Naive B cell (primary cell): ENCODE measurements around the gene GSK3A. TPM values are rescaled to one million over a fixed set of nuclear protein-coding genes. Genes with fewer than 3 reads are reported as not detected.

Source experiments
- ATAC-seq, 2 donors: fragments of 150-1000 bp; cut with Tn5 transposase; 2 replicates each; pipeline ENCODE4 v1.10.0; 2021; ENCODE audit warnings: low read depth in 2 of 2, mild to moderate bottlenecking in 2 of 2, moderate library complexity in 2 of 2
- DNase-seq: peaks from one replicate; pipeline ENCODE4 v3.0.0; 2022
- H3K27ac Mint-ChIP-seq, 6 donors: one replicate each; pipeline ENCODE4 v1.8.0; 2020 to 2022; ENCODE audit warnings: mild to moderate bottlenecking in 6 of 6, mixed read lengths in 6 of 6, moderate library complexity in 5 of 6, inconsistent platforms in 2 of 6
- H3K27me3 Mint-ChIP-seq, 3 donors: one replicate each; pipeline ENCODE4 v1.8.0; 2021 to 2022; ENCODE audit warnings: mixed read lengths in 3 of 3, mild to moderate bottlenecking in 1 of 3
- H3K36me3 Mint-ChIP-seq, 2 donors: one replicate each; pipeline ENCODE4 v1.8.0; 2020 to 2022; ENCODE audit warnings: mixed read lengths in 2 of 2, inconsistent platforms in 1 of 2, mild to moderate bottlenecking in 1 of 2
- H3K4me1 Mint-ChIP-seq, 3 donors: one replicate each; pipeline ENCODE4 v1.8.0; 2020 to 2022; ENCODE audit warnings: mixed read lengths in 3 of 3, inconsistent platforms in 1 of 3, mild to moderate bottlenecking in 1 of 3, moderate library complexity in 1 of 3
- H3K4me3 Mint-ChIP-seq, 8 donors: one replicate each; pipeline ENCODE4 v1.8.0; 2020 to 2022; ENCODE audit warnings: mild to moderate bottlenecking in 8 of 8, mixed read lengths in 8 of 8, moderate library complexity in 8 of 8, inconsistent platforms in 2 of 8
- H3K9me3 Mint-ChIP-seq, 7 donors: one replicate each; pipeline ENCODE4 v1.8.0; 2020 to 2022; ENCODE audit warnings: mixed read lengths in 7 of 7, mild to moderate bottlenecking in 5 of 7, inconsistent platforms in 2 of 7, moderate library complexity in 1 of 7
- polyA plus RNA-seq, 6 donors: library from polyadenylated mRNA; unstranded; fragments of 300-500 nt; fragmentation: Illumina TruSeq; gene quantifications; one replicate each; pipeline ENCODE4 v1.2.3, GENCODE V29; 2021; ENCODE audit warnings: low read depth in 6 of 6

Gene GSK3A
- polyA plus RNA-seq, 6 donors from 2014 or later, result 11.7 to 30.9 (median 18.3) TPM

- Mint-ChIP-seq H3K27ac (peak overlapping the region; percentile 61 to 99 (median 96)), H3K9me3 (no peaks in the 10 kb centered on the region), H3K4me3 (peak overlapping the region; percentile 61 to 92 (median 87)), H3K4me1 (peaks cover 75 to 90% (median 77%) of the 10 kb centered on the region in 3 donors), H3K36me3 (peaks cover 9 to 12% of the 10 kb centered on the region in 2 donors), H3K27me3 (no peaks in the 10 kb centered on the region)
- ATAC-seq (peak; percentile 36 to 44), DNase-seq (peak; percentile 77)
Measured at GRCh38 chr19:42198676-42199439, 43.5 kb downstream of the GSK3A start.

GRCh38 chr19:42197375-42197817, 45.0 kb downstream of the GSK3A start:
- peaks cover 0 to 3% (median 0%) of the 10 kb centered on the region in 7 donors for H3K9me3 Mint-ChIP-seq
- peak overlapping the region in 5 of 6 donors; percentile 38 to 92 (median 83) for H3K27ac Mint-ChIP-seq
- ATAC-seq (no peak), DNase-seq (no peak)
- peaks cover 63 to 77% (median 65%) of the 10 kb centered on the region in 3 donors for H3K4me1 Mint-ChIP-seq
- H3K36me3 Mint-ChIP-seq, result no peaks in the 10 kb centered on the region
- H3K4me3 Mint-ChIP-seq, result peak overlapping the region in 7 of 8 donors; percentile 9 to 74 (median 45)
- no peaks in the 10 kb centered on the region for H3K27me3 Mint-ChIP-seq

DNA sequence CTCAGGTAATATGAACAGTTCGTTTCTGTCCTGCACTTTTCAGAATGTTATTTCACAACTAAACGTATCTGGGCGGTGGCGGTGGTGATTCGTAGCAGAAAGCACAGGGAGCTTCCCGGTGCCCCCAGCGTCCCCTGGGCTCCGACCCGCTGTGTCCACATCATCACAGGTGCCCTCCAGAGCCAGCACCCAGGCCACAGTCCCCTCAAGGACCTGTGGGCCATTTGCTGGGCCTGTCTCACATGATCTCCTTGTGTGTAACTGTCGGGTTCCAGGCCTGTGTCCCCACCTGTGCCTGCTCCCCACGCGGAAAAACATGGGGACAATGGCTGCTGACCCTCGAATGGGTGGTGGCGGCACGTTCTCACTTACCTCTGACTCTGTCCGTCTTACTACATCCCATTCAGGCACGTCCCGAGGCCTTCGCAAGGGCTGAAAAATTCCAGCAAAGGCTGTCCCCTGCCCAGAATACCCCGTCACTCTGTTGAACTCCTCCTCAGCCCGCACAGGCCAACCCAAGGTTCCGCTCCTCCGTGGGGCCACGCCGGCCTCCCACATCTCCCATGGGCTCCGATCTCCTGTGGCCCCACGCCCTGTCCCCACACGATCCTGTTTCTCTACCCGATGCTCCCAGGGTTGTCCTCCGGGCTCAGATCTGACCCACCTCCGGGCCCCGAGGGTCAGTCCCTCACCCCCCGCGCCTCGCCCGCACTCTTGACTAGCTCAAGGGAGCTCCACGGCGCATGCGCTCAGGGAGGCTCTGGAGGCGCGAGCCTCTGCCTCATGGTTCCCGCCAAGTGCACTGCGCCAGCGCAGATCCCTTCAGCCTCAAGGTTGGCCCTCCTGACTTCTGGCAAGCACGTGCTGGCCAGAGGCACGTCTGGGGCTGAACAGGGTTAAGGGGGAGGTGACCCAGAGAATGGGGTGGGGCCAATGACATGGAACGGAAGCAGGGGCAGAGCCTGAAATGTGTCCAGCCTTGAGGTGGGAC, 46.1 kb downstream of the GSK3A start:
- Mint-ChIP-seq H3K36me3 (no peaks in the 10 kb centered on the region), H3K9me3 (peaks cover 0 to 3% (median 0%) of the 10 kb centered on the region in 7 donors), H3K4me1 (peaks cover 54 to 66% (median 57%) of the 10 kb centered on the region in 3 donors), H3K27ac (peak overlapping the region in 5 of 6 donors; percentile 47 to 90 (median 76)), H3K27me3 (no peaks in the 10 kb centered on the region), H3K4me3 (peak overlapping the region in 5 of 8 donors; percentile 2 to 57 (median 20))
- DNase-seq (no peak), ATAC-seq (no peak)

DNA sequence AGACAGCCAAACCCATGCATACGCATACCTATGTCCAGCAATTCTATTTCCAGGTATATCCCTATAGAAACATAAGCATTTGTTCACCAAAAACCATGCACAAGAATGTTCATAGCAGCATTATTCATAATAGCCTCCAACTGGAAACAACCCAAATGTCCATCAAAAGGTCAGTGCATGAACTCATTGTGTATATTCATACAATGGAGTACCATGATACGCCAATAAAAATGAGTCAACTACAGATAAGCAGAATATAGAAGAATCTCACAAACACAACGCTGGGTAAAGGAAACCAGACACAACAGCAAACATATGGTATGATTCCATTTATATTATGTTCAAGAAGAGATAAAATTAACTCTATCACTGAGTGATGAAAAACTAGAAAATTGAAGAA, 48.7 kb downstream of the GSK3A start:
- ATAC-seq (no peak), DNase-seq (no peak)
- Mint-ChIP-seq H3K27me3 (no peaks in the 10 kb centered on the region), H3K27ac (peak overlapping the region in 3 of 6 donors; percentile 9 to 52 (median 31)), H3K36me3 (no peaks in the 10 kb centered on the region), H3K9me3 (peaks cover 0 to 3% (median 0%) of the 10 kb centered on the region in 7 donors), H3K4me3 (peak overlapping the region in 2 of 8 donors; percentile 10 to 54), H3K4me1 (peaks cover 31 to 50% (median 45%) of the 10 kb centered on the region in 3 donors)

DNA sequence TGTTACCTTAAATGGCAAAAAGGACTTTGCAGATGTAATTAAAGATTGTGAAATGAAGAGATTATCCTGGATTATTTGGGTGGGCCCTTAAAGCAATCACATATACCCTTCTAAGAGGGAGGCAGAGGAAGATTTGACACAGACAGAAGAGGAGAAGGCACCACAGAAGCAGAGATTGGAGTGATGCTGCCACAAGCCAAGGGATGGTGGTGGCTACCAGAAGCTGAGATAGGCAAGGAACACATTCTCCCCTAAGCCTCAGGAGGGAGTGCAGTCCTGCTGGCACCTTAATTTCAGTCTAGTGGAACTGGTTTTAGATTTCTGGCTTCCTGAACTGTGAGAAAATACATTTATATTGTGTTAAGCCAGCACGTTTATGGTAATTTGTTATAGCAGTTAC, 49.1 kb downstream of the GSK3A start:
- no peaks in the 10 kb centered on the region for H3K27me3 Mint-ChIP-seq
- H3K9me3 Mint-ChIP-seq, result peaks cover 0 to 3% (median 0%) of the 10 kb centered on the region in 7 donors
- DNase-seq (no peak), ATAC-seq (no peak)
- no peak overlapping the region for H3K4me3 Mint-ChIP-seq
- no peaks in the 10 kb centered on the region for H3K36me3 Mint-ChIP-seq
- H3K27ac Mint-ChIP-seq, result no peak overlapping the region
- peaks cover 30 to 50% (median 44%) of the 10 kb centered on the region in 3 donors for H3K4me1 Mint-ChIP-seq

DNA sequence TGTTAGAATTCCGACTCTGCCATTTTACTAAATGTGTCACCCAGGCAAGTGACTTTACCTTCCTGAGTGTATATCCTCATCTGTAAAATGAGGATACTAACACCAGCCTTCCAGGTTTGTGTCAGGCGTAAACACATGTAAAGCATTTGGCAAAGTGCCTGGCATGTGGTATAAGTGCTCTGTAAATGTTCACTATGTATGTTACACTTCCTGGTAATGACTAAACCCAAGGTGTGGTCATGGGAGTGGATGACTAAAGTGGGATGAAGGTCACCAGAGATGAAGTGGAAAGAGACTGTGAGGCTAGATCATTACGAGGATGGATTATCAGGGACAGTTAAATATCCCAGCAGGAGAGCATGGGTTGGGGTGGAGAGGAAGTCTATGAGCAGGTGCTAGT, 50.5 kb downstream of the GSK3A start:
- H3K27me3 Mint-ChIP-seq, result no peaks in the 10 kb centered on the region
- peaks cover 22 to 36% (median 36%) of the 10 kb centered on the region in 3 donors for H3K4me1 Mint-ChIP-seq
- H3K9me3 Mint-ChIP-seq, result peaks cover 0 to 3% (median 0%) of the 10 kb centered on the region in 7 donors
- DNase-seq, result no peak
- ATAC-seq, result no peak
- no peak overlapping the region for H3K27ac Mint-ChIP-seq
- H3K36me3 Mint-ChIP-seq, result no peaks in the 10 kb centered on the region
- no peak overlapping the region for H3K4me3 Mint-ChIP-seq

GRCh38 chr19:42191330-42191729, 51.1 kb downstream of the GSK3A start:
- Mint-ChIP-seq H3K9me3 (peaks cover 0 to 3% (median 0%) of the 10 kb centered on the region in 7 donors), H3K36me3 (no peaks in the 10 kb centered on the region), H3K4me1 (peaks cover 17 to 31% (median 30%) of the 10 kb centered on the region in 3 donors), H3K27ac (no peak overlapping the region), H3K27me3 (no peaks in the 10 kb centered on the region), H3K4me3 (no peak overlapping the region)
- ATAC-seq, result no peak
- DNase-seq, result no peak

DNA sequence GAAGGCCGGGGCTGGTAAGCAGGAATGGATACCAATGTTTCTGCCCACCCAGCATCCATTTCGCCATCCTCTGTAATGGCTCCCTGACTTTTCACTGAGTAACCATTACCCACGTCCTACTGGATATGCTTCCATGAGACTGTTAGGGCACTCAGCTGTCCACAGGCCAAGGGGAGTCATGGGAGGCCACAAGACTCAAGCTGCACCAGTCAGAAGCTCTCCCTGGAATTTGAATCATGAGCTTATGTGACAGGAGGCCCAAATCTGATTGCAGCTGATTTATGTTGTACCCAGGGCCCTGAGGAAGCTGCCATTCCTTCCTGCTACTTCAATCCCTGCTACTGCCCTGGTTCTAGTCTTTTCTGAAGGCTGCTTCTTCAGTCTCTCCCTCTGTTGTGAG, 53.3 kb downstream of the GSK3A start:
- peaks cover 0 to 3% (median 0%) of the 10 kb centered on the region in 7 donors for H3K9me3 Mint-ChIP-seq
- peaks cover 26 to 41% (median 34%) of the 10 kb centered on the region in 3 donors for H3K4me1 Mint-ChIP-seq
- H3K27me3 Mint-ChIP-seq, result no peaks in the 10 kb centered on the region
- no peak overlapping the region for H3K4me3 Mint-ChIP-seq
- no peaks in the 10 kb centered on the region for H3K36me3 Mint-ChIP-seq
- H3K27ac Mint-ChIP-seq, result peak overlapping the region in 2 of 6 donors; percentile 21 to 25
- ATAC-seq, result no peak
- no peak for DNase-seq

DNA sequence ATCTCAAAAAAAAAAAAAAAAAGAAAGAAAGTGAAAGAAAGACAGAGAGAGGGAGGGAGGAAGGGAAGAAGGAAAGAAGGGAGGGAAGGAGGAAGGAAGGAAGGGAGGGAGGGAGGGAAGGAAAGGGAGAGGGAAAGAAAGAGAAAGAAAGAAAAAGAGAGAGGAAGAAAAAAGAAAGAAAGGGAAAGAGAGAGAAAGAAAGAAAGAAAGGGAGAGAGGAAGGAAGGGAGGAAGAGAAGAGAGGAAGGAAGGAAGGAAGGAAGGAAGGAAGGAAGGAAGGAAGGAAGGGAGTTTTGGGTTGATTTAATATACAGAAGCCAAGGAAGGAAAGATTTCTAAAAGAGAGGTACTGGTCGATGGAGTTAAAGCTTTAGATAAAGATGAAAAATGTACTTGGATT, 53.7 kb downstream of the GSK3A start:
- H3K4me3 Mint-ChIP-seq, result no peak overlapping the region

DNA sequence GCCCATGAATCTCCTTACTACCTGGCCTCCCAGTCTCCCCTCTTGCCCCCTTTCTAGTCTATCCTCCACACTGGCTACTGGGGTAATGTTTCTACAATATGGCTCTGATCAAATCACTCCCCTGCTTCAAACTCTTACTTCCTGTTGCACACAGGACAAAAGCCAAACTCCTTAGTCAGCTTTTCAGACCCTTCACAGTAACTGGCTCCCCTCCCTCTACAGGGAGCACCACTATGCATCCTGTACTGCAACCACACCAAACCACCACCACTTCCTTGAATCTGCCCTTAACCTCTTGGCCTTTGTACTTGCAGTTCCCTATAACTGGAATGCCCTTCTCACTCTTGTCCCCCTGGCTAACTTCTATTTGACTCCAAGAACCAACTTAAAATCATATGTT, 57.1 kb downstream of the GSK3A start:
- H3K4me1 Mint-ChIP-seq, result peaks cover 40 to 54% (median 42%) of the 10 kb centered on the region in 3 donors
- H3K27ac Mint-ChIP-seq, result peak overlapping the region in 3 of 6 donors; percentile 4 to 58 (median 32)
- ATAC-seq, result peak in 1 of 2 donors; percentile 37
- no peaks in the 10 kb centered on the region for H3K9me3 Mint-ChIP-seq
- no peaks in the 10 kb centered on the region for H3K36me3 Mint-ChIP-seq
- peak overlapping the region in 5 of 8 donors; percentile 0 to 66 (median 4) for H3K4me3 Mint-ChIP-seq
- no peaks in the 10 kb centered on the region for H3K27me3 Mint-ChIP-seq
- DNase-seq, result no peak

More for the DNA sequence above, 53.7 kb downstream of the GSK3A start:
- no peak for DNase-seq
- H3K36me3 Mint-ChIP-seq, result no peaks in the 10 kb centered on the region
- H3K27me3 Mint-ChIP-seq, result no peaks in the 10 kb centered on the region
- peaks cover 0 to 3% (median 0%) of the 10 kb centered on the region in 7 donors for H3K9me3 Mint-ChIP-seq
- H3K4me1 Mint-ChIP-seq, result peaks cover 23 to 37% (median 32%) of the 10 kb centered on the region in 3 donors
- ATAC-seq, result no peak
- H3K27ac Mint-ChIP-seq, result peak overlapping the region in 1 of 6 donors; percentile 25

GRCh38 chr19:42184401-42184861, 58.0 kb downstream of the GSK3A start:
- ATAC-seq, result peak; percentile 32 to 51

More at GRCh38 chr19:42184401-42184861, 58.0 kb downstream of the GSK3A start:
- no peaks in the 10 kb centered on the region for H3K36me3 Mint-ChIP-seq
- peaks cover 37 to 51% (median 40%) of the 10 kb centered on the region in 3 donors for H3K4me1 Mint-ChIP-seq
- H3K27me3 Mint-ChIP-seq, result peaks cover 0 to 6% (median 5%) of the 10 kb centered on the region in 3 donors
- peak; percentile 48 for DNase-seq
- H3K9me3 Mint-ChIP-seq, result no peaks in the 10 kb centered on the region
- H3K27ac Mint-ChIP-seq, result peak overlapping the region in 3 of 6 donors; percentile 32 to 78 (median 37)
- H3K4me3 Mint-ChIP-seq, result peak overlapping the region in 2 of 8 donors; percentile 3 to 34
